GM12864 (cell line): ENCODE data around the gene EPHX1.

Experiments used
- DNase-seq: peaks from one replicate; pipeline ENCODE4 v3.0.0-alpha.2; 2011; ENCODE audit warnings: low read depth
- H3K4me3 ChIP-seq: 2 replicates; pipeline ENCODE4 v1.5.1; 2011; ENCODE audit warnings: mild to moderate bottlenecking, low read depth, low read length, control low read depth
- CTCF ChIP-seq: IDR thresholded peaks from 2 replicates; pipeline ENCODE4 v1.5.1; 2011; ENCODE audit warnings: low read depth, mild to moderate bottlenecking, moderate library complexity, low read length, control low read depth, inconsistent platforms; ENCODE audit errors: missing control alignments

EPHX1 gene

DNA sequence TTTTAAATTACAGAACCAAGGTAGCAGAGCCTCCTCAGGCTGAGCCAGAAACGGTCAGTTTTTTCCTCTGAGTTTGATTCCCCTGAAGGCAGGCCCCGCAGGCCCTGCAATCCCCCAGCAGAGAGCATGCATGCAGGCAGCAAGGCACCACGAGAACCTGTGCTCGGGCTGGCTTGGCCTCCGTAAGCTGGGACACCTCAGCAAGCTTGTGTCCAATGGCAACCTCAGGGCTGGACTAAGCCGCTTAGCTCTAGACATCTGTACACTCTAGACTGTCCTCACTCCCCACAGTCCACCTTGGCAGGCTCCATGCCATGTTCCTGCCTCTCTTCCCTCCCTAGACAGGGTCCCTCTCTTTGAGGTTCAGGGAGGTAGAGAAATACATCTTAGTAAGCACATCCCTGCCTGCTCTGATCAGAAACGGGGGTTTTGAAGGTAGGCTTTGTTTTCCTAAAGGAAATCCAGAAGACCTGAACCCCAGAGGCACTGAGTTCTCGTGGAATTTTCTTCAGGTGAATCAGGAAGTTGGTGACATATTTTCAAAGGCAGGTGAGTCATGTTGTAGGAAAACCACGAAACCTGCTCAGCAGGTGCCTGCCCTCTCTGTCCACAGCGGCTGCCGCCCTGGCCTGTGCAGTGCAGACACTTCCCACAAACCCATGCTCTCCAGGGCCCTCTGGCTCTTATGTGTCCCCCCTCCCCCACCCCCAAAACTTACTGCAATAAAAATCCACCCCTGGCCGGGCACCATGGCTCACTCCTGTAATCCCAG is 65.3 kb downstream of the EPHX1 start:
- DNase-seq: no peak
- no peak for TF ChIP-seq CTCF
- H3K4me3 ChIP-seq: no peak overlapping the region

DNA sequence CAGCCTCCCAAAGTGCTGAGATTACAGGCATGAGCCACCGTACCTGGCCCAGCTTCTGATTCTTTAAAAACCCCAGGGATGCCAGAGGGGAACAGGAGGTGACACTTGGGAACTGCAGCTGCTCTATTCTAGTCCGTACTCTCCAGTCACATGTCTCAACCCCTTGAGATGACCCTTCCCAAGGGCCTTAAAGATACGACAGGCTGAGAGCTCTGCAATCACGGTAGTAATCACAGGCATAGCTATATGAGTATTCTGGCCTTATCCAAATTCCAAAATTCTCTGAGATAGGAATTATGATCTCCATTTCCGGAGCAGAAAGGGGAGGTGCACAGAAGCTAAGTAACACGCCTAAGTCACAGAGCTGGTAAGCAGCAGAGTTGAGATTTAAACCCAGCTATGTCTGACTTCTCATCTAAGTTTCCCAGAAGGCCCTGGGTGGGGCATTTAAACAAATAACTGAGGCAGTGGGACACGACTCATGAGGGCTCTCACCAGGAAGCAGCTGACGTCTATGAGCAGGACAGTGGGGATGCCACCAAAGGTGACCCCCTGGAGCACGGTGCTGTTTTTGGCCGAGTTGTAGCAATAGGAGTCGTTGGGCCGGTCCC is 67.1 kb downstream of the EPHX1 start:
- no peak for DNase-seq

GRCh38 chr1:225877580-225877979 is 67.7 kb downstream of the EPHX1 start:
- DNase-seq: no peak
- no peak overlapping the region for H3K4me3 ChIP-seq
- peak; percentile 57 for TF ChIP-seq CTCF

More for the DNA sequence above, 67.1 kb downstream of the EPHX1 start:
- H3K4me3 ChIP-seq: no peak overlapping the region
- TF ChIP-seq CTCF: no peak

GRCh38 chr1:225878282-225878681 is 68.4 kb downstream of the EPHX1 start:
- no peak for DNase-seq
- no peak for TF ChIP-seq CTCF
- H3K4me3 ChIP-seq: no peak overlapping the region

GRCh38 chr1:225879521-225880221 is 69.7 kb downstream of the EPHX1 start:
- no peak for TF ChIP-seq CTCF
- H3K4me3 ChIP-seq: no peak overlapping the region
- no peak for DNase-seq

DNA sequence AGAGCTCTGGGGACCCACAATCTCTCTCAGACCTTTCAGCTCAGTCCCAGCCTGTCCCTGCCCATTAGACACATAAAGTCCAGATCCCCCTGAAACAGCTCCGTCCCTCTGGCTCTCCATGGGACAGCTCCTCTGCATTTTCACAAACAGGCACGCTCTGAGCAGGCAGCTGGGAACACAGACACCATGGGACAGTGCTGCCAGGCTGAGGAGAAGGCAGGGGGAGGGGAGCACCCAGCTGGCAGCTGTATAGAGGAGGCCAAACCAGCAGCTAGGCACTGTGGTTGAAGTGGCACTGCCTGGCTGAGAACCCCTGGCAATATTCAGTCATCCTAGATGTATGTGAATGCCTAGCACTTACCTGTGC is 70.3 kb downstream of the EPHX1 start:
- TF ChIP-seq CTCF: no peak
- no peak overlapping the region for H3K4me3 ChIP-seq
- DNase-seq: no peak

- DNase-seq: no peak
- no peak overlapping the region for H3K4me3 ChIP-seq
- TF ChIP-seq CTCF: no peak
These were observed 70.7 kb downstream of the EPHX1 start for GRCh38 chr1:225880636-225881035.
